ENCODE data around the gene LZTS2.

Gene LZTS2

GRCh38 chr10:101046332-101047238 lies 47.0 kb downstream of the LZTS2 start:
- Histone ChIP-seq H3F3A (ENCODE audit: control insufficient read depth, insufficient read depth) (peaks cover 9% of the 10 kb centered on the region), H3K9me3 (ENCODE audit: control insufficient read depth, insufficient read depth, low read length) (no peaks in the 10 kb centered on the region), H3K79me2 (ENCODE audit: control insufficient read depth, low read length) (peaks cover 3% of the 10 kb centered on the region; the same call in 1 of the 2 replicates), H3K4me3 (ENCODE audit: low read length) (no peak overlapping the region), H3K36me3 (ENCODE audit: control insufficient read depth, low read length) (no peaks in the 10 kb centered on the region), H3K27ac (ENCODE audit: low read depth, low read length) (no peak overlapping the region), H4K20me1 (ENCODE audit: control insufficient read depth, insufficient read depth, low read depth, low read length) (peaks cover 4% of the 10 kb centered on the region; the same call in 1 of the 2 replicates), H3K4me2 (ENCODE audit: low read length) (no peak overlapping the region), H3K27me3 (ENCODE audit: control insufficient read depth, low read length) (no peaks in the 10 kb centered on the region), H3K9me2 (replicated peaks; ENCODE audit: control insufficient read depth, low read length) (no peaks in the 10 kb centered on the region), H3K4me1 (ENCODE audit: control insufficient read depth, low read length) (peaks cover 42% of the 10 kb centered on the region)
- no peak for TF ChIP-seq EZH2phosphoT487 (IDR thresholded peaks at IDR 0.05; ENCODE audit: borderline replicate concordance, low read length)

GRCh38 chr10:101047268-101047667 lies 47.7 kb downstream of the LZTS2 start:
- Histone ChIP-seq H3K27ac (ENCODE audit: low read depth, low read length) (no peak overlapping the region), H3K4me2 (ENCODE audit: low read length) (no peak overlapping the region), H3K4me3 (ENCODE audit: low read length) (no peak overlapping the region), H3F3A (ENCODE audit: control insufficient read depth, insufficient read depth) (peaks cover 9% of the 10 kb centered on the region), H3K36me3 (ENCODE audit: control insufficient read depth, low read length) (no peaks in the 10 kb centered on the region), H3K79me2 (ENCODE audit: control insufficient read depth, low read length) (peaks cover 3% of the 10 kb centered on the region), H3K9me3 (ENCODE audit: control insufficient read depth, insufficient read depth, low read length) (no peaks in the 10 kb centered on the region), H3K27me3 (ENCODE audit: control insufficient read depth, low read length) (no peaks in the 10 kb centered on the region), H4K20me1 (ENCODE audit: control insufficient read depth, insufficient read depth, low read depth, low read length) (peaks cover 4% of the 10 kb centered on the region; the same call in 1 of the 2 replicates), H3K9me2 (replicated peaks; ENCODE audit: control insufficient read depth, low read length) (no peaks in the 10 kb centered on the region), H3K4me1 (ENCODE audit: control insufficient read depth, low read length) (peaks cover 42% of the 10 kb centered on the region)
- TF ChIP-seq EZH2phosphoT487 (IDR thresholded peaks at IDR 0.05; ENCODE audit: borderline replicate concordance, low read length) (no peak), CTCF (IDR thresholded peaks at IDR 0.05; ENCODE audit: low read depth, low read length, poor library complexity, severe bottlenecking) (no peak)

GRCh38 chr10:101047961-101048892 lies 48.6 kb downstream of the LZTS2 start:
- no peaks in the 10 kb centered on the region for H3K9me3 ChIP-seq (ENCODE audit: control insufficient read depth, insufficient read depth, low read length)
- H4K20me1 ChIP-seq (ENCODE audit: control insufficient read depth, insufficient read depth, low read depth, low read length) = peaks cover 4% of the 10 kb centered on the region; the same call in 1 of the 2 replicates
- no peaks in the 10 kb centered on the region for H3K27me3 ChIP-seq (ENCODE audit: control insufficient read depth, low read length)
- H3K9me2 ChIP-seq (replicated peaks; ENCODE audit: control insufficient read depth, low read length) = no peaks in the 10 kb centered on the region
- H3K36me3 ChIP-seq (ENCODE audit: control insufficient read depth, low read length) = no peaks in the 10 kb centered on the region
- peaks cover 5% of the 10 kb centered on the region for H3K79me2 ChIP-seq (ENCODE audit: control insufficient read depth, low read length)
- H3F3A ChIP-seq (ENCODE audit: control insufficient read depth, insufficient read depth) = peaks cover 9% of the 10 kb centered on the region
- no peak for TF ChIP-seq EZH2phosphoT487 (IDR thresholded peaks at IDR 0.05; ENCODE audit: borderline replicate concordance, low read length)
- TF ChIP-seq CTCF (IDR thresholded peaks at IDR 0.05; ENCODE audit: low read depth, low read length, poor library complexity, severe bottlenecking) = no peak
- no peak overlapping the region for H3K4me2 ChIP-seq (ENCODE audit: low read length)
- peaks cover 34% of the 10 kb centered on the region for H3K4me1 ChIP-seq (ENCODE audit: control insufficient read depth, low read length)
- H3K27ac ChIP-seq (ENCODE audit: low read depth, low read length) = no peak overlapping the region
- H3K4me3 ChIP-seq (ENCODE audit: low read length) = no peak overlapping the region

Measured in DOHH2 (cell line).